Liver (tissue), 9 donors: ENCODE measurements around the gene PCBP4. TPM values are rescaled to one million over a fixed set of nuclear protein-coding genes. Genes with fewer than 3 reads are reported as not detected.

Experiments used
- DNase-seq: peaks from one replicate; pipeline ENCODE4 v3.0.0-alpha.2; 2017; ENCODE audit warnings: low spot score
- H3K27ac ChIP-seq, 2 donors: one replicate each; pipeline ENCODE4 v1.7.0; 2013; ENCODE audit warnings: inconsistent platforms in 2 of 2, low read length in 2 of 2, control low read depth in 1 of 2, low read depth in 1 of 2, mild to moderate bottlenecking in 1 of 2
- H3K27me3 ChIP-seq, 4 donors: one replicate each; pipeline versions ENCODE4 v1.6.1 to v1.7.0; 2013; ENCODE audit warnings: low read length in 3 of 4, inconsistent platforms in 1 of 4, mild to moderate bottlenecking in 1 of 4, moderate library complexity in 1 of 4; ENCODE audit not compliant: control insufficient read depth in 4 of 4, insufficient read depth in 4 of 4
- H3K36me3 ChIP-seq, 4 donors: one replicate each; pipeline versions ENCODE4 v1.6.1 to v1.7.0; 2013; ENCODE audit warnings: low read length in 3 of 4, mild to moderate bottlenecking in 3 of 4, low read depth in 1 of 4, moderate library complexity in 1 of 4; ENCODE audit not compliant: control insufficient read depth in 4 of 4, insufficient read depth in 3 of 4
- H3K4me1 ChIP-seq, 4 donors: one replicate each; pipeline versions ENCODE4 v1.6.1 to v1.7.0; 2013; ENCODE audit warnings: low read length in 3 of 4, mild to moderate bottlenecking in 3 of 4, moderate library complexity in 1 of 4; ENCODE audit not compliant: control insufficient read depth in 4 of 4, insufficient read depth in 4 of 4
- H3K4me3 ChIP-seq, 3 donors: one replicate each; pipeline versions ENCODE4 v1.6.1 to v1.7.0; 2013; ENCODE audit warnings: low read length in 3 of 3, control low read depth in 1 of 3, low read depth in 1 of 3, mild to moderate bottlenecking in 1 of 3
- H3K9ac ChIP-seq, 2 donors: one replicate each; pipeline ENCODE4 v1.7.0; 2013; ENCODE audit warnings: low read length in 2 of 2, mild to moderate bottlenecking in 2 of 2, moderate library complexity in 2 of 2, control low read depth in 1 of 2, low read depth in 1 of 2
- H3K9me3 ChIP-seq, 4 donors: one replicate each; pipeline versions ENCODE4 v1.6.1 to v1.7.0; 2013; ENCODE audit warnings: low read length in 3 of 4; ENCODE audit not compliant: control insufficient read depth in 4 of 4
- ATF3 ChIP-seq: IDR thresholded peaks from 2 replicates; pipeline ENCODE4 v1.6.1; 2016; ENCODE audit warnings: antibody characterized with exemption
- CTCF ChIP-seq: fragments of 150-350 bp; IDR thresholded peaks from 2 replicates; pipeline ENCODE4 v1.5.1; 2017; ENCODE audit warnings: improper control_type of control experiment, low read depth, low read length; ENCODE audit not compliant: missing input control
- EGR1 ChIP-seq, 2 donors: IDR thresholded peaks; 2 replicates each; pipeline ENCODE4 v1.6.1; 2016 to 2018; ENCODE audit warnings: antibody characterized with exemption in 2 of 2, low read depth in 2 of 2
- FOXA1 ChIP-seq: IDR thresholded peaks from 2 replicates; pipeline ENCODE4 v1.6.1; 2016; ENCODE audit warnings: antibody characterized with exemption
- FOXA2 ChIP-seq: IDR thresholded peaks from 2 replicates; pipeline ENCODE4 v1.6.1; 2016; ENCODE audit warnings: antibody characterized with exemption
- HNF4A ChIP-seq, 2 donors: conservative IDR thresholded peaks; 2 replicates each; pipeline ENCODE4 v1.6.1; 2016; ENCODE audit warnings: antibody characterized with exemption in 2 of 2, mild to moderate bottlenecking in 2 of 2
- HNF4G ChIP-seq: IDR thresholded peaks from 2 replicates; pipeline ENCODE4 v1.6.1; 2016; ENCODE audit warnings: antibody characterized with exemption
- JUND ChIP-seq, 2 donors: IDR thresholded peaks; 2 replicates each; pipeline ENCODE4 v1.6.1; 2016; ENCODE audit warnings: antibody characterized with exemption in 2 of 2
- MAX ChIP-seq: IDR thresholded peaks from 2 replicates; pipeline ENCODE4 v1.6.1; 2016; ENCODE audit warnings: antibody characterized with exemption
- NR2F2 ChIP-seq: IDR thresholded peaks from 2 replicates; pipeline ENCODE4 v1.6.1; 2016; ENCODE audit warnings: antibody characterized with exemption
- RAD21 ChIP-seq, 2 donors: IDR thresholded peaks; 2 replicates each; pipeline ENCODE4 v1.6.1; 2016; ENCODE audit warnings: antibody characterized with exemption in 2 of 2, mild to moderate bottlenecking in 2 of 2
- REST ChIP-seq: IDR thresholded peaks from 2 replicates; pipeline ENCODE4 v1.6.1; 2016; ENCODE audit warnings: antibody characterized with exemption, mild to moderate bottlenecking
- RXRA ChIP-seq, 2 donors: IDR thresholded peaks; 2 replicates each; pipeline ENCODE4 v1.6.1; 2017 to 2018; ENCODE audit warnings: antibody characterized with exemption in 2 of 2, mild to moderate bottlenecking in 1 of 2
- SP1 ChIP-seq: IDR thresholded peaks from 2 replicates; pipeline ENCODE4 v1.6.1; 2018; ENCODE audit warnings: antibody characterized with exemption, mild to moderate bottlenecking
- TAF1 ChIP-seq: conservative IDR thresholded peaks from 2 replicates; pipeline ENCODE4 v1.6.1; 2016; ENCODE audit warnings: antibody characterized with exemption, mild to moderate bottlenecking
- ZBTB33 ChIP-seq: IDR thresholded peaks from 2 replicates; pipeline ENCODE4 v1.6.1; 2016; ENCODE audit warnings: antibody characterized with exemption
- WGBS: extraction: QIAGEN DNeasy Blood & Tissue Kit; methylation state at CpG from one replicate; pipeline ENCODE4 v1.1.7; 2013; 5-methylcytosine and 5-hydroxymethylcytosine counted together
- polyA plus RNA-seq, 2 donors: library from polyadenylated mRNA; stranded (reverse) in 1 of 2; unstranded in 1 of 2; fragments of 200-250 nt in 1 of 2; fragments of >200 nt in 1 of 2; fragmentation: Nextera tagmentation in 1 of 2; extraction: Ambion mirVana in 1 of 2; gene quantifications; one replicate each; pipeline versions ENCODE4 v1.2.1 to v1.2.3, GENCODE V29; 2013 to 2015
- total RNA-seq, 2 donors: library from RNA; depleted of rRNA; stranded (reverse); fragments of >200 nt; gene quantifications; one replicate each; pipeline ENCODE4 v1.2.3, GENCODE V29; 2014
- donor health status: healthy.
- donor health status: healthy.
- donor health status: healthy.
- donor health status: healthy.
- donor health status: healthy.

PCBP4 gene
- total and polyA plus RNA-seq, 4 donors: 2.7 to 7.9 (median 4.5) TPM

GRCh38 chr3:51970606-51971300 lies 3.5 kb upstream of the PCBP4 start:
- Histone ChIP-seq H3K27me3 (no peaks in the 10 kb centered on the region), H3K27ac (peak overlapping the region in 1 of 2 donors; percentile 29), H3K36me3 (no peaks in the 10 kb centered on the region), H3K9ac (no peak overlapping the region), H3K4me3 (no peak overlapping the region), H3K9me3 (no peaks in the 10 kb centered on the region), H3K4me1 (peaks cover 16 to 64% (median 57%) of the 10 kb centered on the region in 4 donors)
- WGBS: 46% methylated on average over 6 of the region's 6 CpGs
- no peak for TF ChIP-seq SP1
- no peak for TF ChIP-seq ZBTB33
- TF ChIP-seq CTCF: peak; percentile 5
- peak in 1 of 2 donors; percentile 29 for TF ChIP-seq HNF4A (conservative IDR thresholded peaks at IDR 0.05)
- DNase-seq: no peak

- no peak for DNase-seq
- Histone ChIP-seq H3K36me3 (no peaks in the 10 kb centered on the region), H3K27ac (no peak overlapping the region), H3K4me3 (no peak overlapping the region), H3K9me3 (no peaks in the 10 kb centered on the region), H3K9ac (no peak overlapping the region), H3K4me1 (peaks cover 14 to 57% (median 51%) of the 10 kb centered on the region in 4 donors), H3K27me3 (no peaks in the 10 kb centered on the region)
- 75% methylated on average over 4 of the region's 4 CpGs for WGBS
- TF ChIP-seq JUND (IDR thresholded peaks at IDR 0.05) (no peak), TAF1 (no peak), FOXA1 (no peak), CTCF (no peak), REST (no peak), RXRA (IDR thresholded peaks at IDR 0.05) (no peak), FOXA2 (no peak), HNF4A (conservative IDR thresholded peaks at IDR 0.05) (no peak), HNF4G (no peak), EGR1 (IDR thresholded peaks at IDR 0.05; ENCODE audit: low read depth in 2 of 2) (no peak), SP1 (no peak), MAX (no peak), RAD21 (IDR thresholded peaks at IDR 0.05) (no peak), NR2F2 (no peak), ATF3 (no peak)
Measured at GRCh38 chr3:51969841-51970240, 2.6 kb upstream of the PCBP4 start.
